ENCODE data around the gene DLG3.

- no peak for TF ChIP-seq CTCF (IDR thresholded peaks at IDR 0.05; ENCODE audit: low read depth, low read length, poor library complexity, severe bottlenecking)
- no peak for TF ChIP-seq EZH2phosphoT487 (IDR thresholded peaks at IDR 0.05; ENCODE audit: borderline replicate concordance, low read length)
Observed at GRCh38 chrX:70444946-70445656, 466 bp downstream of the DLG3 start.
